ENCODE results near the gene PARP1.

The PARP1 gene

DNA sequence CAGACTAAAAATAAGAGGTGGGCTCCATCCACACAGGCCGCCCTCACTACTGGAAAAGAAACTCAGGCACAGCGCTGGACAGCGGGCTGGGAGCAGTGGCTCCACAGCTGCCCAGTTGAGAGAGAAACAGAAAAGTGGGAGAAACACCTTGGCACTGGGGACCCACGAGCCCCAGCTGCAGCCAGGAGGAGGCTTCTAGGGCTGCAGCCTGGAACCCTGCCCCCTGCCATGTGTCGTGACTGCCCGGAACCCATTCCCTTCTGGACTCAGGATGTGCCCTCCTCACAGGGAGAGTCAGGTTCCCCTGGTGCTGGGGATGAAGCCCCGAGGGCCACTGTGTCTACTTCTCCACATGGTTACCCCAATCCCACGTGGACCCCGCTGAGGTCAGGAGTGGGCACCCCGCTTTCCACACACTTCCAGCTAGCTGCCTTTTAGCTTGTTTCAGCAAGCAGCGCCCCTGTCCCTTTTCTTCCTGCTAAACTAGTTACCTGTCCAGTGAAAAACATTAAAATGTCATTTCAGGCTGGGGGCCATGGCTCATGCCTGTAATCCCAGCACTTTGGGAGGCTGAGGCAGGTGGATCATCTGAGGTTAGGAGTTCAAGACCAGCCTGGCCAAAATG is 35.9 kb downstream of the PARP1 start:
- no peak for DNase-seq

GRCh38 chr1:226371027-226371694 is 36.7 kb downstream of the PARP1 start:
- no peak for DNase-seq

DNA sequence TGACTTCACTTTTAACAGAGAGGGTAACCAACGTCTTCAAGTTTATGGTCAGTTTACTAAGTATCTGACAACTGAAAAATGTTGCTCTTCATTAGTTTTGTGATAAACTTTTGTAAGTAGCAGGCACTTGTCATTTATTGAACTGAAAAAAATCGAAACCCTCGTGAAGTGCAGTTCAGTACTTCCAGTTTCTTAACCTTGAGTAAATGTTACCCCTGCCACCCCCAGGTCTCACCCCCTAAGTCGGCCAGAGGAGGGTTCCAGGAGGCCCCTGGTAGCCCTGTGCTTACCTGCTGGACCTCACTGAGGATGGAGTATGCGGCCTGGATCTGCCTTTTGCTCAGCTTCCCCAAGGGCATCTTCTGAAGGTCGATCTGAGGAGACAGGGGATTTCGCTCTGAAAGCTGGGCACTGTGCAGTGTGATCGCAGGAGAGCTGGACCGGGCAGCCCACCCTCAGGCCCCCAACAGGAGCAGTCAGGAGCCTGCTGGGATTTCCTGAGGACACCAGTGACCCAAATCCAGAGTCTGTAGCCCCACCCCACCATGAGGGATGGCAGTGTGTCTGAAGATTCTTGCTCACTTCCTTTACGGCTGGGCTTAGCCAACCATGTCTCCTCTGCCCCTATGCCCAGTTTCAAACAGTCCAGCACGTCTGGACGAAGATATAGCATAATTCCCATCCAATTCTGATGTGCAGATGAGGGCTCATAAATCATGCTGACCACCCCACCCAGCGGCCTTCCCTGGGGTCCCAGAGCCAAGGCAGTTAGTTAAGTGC is 37.6 kb downstream of the PARP1 start:
- no peak for DNase-seq

DNA sequence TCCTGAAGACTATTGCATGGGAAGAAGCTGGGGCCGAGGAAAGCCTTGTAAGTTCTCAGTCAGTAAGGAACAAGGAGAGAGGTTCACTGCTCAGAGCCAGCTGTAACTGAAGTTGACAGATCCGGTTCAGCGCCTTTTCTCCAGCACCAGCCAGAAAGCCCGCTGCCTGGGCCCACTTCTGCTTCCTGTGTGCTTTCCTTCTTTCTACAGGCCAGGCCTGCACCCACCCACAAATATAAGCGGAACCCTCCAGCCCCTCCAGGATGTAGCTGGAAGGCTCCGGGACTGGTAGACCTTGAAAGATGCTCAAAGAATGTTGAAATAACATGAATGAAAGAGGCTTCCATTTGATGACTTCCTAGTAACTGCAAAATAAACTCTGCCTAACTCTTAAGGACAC is 38.8 kb downstream of the PARP1 start:
- DNase-seq = no peak

DNA sequence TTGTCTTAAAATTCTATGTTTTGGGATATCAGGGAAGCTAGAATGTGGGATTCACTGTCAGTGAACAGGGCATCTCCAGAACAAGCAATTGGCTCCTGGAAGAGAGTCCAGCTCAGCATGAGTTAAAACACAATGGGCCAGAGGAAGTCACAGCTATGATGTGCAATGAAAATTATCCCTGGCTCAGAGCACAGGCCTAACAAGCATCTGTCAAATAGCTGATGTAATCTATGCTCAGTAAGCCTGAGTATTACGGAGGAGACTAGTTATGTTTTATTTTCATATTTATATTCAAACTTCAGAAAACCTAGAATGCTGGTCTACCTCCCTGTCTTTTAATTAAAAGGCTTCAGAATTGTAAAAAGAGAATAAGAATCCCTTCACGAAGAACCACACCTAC is 41.6 kb downstream of the PARP1 start:
- no peak for DNase-seq

DNA sequence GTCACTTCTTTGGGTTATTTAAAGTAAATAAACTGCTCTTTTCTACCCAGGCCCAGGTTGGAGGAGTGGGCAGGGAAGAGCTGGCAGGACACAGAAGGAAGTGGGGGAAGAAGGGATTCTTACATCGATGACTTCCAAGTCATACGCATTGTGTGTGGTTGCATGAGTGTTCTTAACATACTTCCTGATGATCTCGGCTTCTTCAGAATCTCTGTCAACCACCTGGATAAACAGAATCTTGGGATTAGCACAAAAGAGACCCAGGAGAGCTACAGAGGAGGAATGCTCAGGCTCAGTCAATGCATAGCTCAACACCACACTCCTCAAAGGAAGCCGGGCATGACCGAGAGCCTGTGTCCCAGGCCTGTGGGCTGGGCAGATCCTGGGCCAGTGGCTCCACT is 42.1 kb downstream of the PARP1 start:
- DNase-seq = no peak

- no peak for DNase-seq
Measured at GRCh38 chr1:226364901-226365565, 42.9 kb downstream of the PARP1 start.

DNA sequence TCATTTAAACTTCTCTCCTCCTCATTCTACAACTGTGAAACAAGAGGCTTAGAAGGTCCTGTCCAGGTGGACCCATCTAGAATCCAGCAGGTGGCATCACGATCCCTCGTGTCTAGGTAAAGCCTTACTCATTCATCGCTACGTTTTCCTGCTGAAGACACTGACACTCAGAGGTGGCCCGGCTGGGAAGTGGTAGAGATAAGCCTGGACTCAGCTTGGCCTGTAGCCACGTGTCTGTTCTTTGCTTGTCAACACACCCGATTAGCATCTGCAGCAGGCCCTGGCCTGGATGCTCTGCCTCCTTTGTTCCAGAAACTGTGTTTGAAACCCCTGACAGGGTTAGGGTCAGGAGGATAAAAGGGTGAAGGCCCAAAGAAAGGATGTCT is 43.4 kb downstream of the PARP1 start:
- DNase-seq = no peak

GRCh38 chr1:226363801-226364513 is 43.9 kb downstream of the PARP1 start:
- no peak for DNase-seq

DNA sequence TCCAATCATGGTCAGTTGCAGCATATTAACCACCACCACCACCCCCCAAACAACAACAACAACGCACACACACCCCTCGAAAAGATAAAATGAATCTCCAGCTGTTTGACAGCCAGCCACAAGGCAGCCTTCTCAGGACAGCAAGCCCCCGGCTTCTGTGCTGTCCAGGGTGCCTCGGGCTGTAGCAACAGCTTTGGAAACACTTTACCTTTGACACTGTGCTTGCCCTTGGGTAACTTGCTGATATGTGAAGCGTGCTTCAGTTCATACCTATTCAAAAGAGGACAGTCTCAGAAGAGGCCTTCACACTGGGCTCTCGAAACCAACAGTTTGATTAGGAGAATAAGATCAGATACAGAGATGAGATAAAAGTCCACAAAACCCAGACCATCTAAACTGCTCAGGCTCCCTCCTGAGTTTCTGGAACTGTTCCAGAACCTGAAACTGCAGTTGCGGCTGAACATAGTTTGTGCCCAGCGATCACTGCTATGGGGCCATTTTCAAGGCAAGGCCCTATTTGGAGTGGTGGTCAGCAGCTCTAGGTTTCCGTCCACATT is 44.9 kb downstream of the PARP1 start:
- DNase-seq = no peak

DNA sequence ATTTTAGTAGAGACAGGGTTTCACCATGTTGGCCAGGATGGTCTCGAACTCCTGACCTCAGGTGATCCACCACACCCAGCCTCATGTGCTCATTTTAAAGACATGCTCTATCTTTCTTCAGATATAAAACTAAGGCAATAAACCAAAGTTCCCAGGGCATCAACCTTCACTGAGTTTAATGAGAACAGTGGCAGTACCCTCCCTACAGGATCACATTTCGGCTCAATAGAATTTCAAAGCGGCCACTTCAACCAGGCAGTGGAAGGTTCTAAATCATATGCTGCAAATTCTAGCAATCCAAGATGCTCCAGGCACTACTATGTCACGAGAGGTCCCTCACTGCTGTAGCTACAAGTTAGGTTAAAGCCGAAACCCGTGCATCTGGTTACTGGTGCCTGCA is 45.5 kb downstream of the PARP1 start:
- DNase-seq = no peak

GRCh38 chr1:226360106-226360746 is 47.7 kb downstream of the PARP1 start:
- no peak for DNase-seq

DNA sequence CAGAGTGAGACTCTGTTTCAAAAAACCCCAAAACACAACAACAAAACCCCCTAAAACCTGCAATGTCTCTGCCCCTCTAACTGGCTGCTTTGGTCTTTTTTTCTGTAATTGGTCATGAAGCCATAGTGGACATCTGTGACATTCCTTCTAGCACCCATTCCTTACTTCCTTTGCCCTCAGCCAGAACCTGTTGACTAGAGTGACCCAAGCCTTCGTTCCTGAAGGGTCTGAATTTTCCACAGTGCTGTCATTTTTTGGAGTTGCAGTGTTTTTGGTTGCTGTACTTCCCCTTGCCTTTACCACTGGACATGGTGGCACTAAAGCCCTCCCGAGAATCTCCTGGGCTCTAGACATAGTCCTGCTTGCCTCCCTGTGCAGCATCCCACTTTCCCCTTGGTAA is 50.5 kb downstream of the PARP1 start:
- no peak for DNase-seq

GRCh38 chr1:226355669-226356551 is 52.0 kb downstream of the PARP1 start:
- DNase-seq = no peak

DNA sequence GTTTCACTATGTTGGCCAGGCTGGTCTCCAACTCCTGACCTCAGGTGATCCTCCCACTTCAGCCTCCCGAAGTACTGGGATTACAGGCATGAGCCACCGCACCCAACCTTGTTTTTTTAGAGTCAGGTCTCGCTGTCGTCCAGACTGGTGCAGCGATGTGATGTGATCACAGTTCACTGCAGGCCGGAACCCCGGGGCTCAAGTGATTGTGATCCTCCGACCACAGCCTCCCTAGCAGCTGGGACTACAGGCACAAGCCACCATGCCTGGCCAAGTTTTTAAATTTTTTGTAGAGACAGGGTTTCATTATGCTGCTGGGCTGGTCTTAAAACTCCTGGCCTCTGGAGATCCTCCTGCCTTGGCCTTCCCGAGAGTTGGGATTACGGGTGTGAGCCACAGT is 52.9 kb downstream of the PARP1 start:
- DNase-seq = no peak

- no peak for DNase-seq
Measured at GRCh38 chr1:226353698-226354525, 54.0 kb downstream of the PARP1 start.

DNA sequence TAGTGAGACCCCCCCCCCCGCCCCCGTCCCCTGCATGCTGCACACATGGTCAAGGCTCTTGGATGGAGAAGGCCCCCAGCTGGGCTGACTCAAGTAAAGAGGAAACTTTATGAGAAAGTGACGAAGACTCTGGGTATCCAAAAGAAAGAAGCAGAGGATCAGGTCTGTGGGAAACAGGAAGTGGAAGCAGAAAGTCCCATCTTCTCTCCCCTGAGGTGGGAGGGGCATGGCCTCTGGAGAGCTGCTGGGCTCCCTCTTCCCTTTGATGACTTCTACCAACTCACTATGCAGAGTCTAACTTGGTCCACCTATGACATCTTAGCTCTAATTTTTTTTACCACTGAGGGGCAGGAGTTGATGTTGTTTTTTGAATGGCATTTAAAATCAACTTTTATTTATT is 56.2 kb downstream of the PARP1 start:
- no peak for DNase-seq

DNA sequence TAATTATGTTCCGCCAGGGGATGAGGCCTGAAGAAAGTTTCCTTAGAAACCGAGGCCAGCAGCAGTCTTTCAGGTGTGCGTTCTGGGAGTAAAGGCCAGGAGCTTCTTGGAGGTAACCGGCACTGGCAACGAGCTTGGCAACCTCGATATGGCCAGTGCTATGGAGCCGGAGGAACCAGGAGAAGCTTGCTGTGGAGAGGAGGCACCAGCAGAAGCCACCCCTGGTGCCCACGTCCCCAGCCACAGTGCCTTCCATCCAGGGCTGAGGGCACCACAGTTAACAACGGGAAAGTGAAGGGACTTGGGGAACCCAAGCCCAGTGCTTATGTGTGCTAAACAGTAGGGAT is 57.4 kb downstream of the PARP1 start:
- DNase-seq = no peak

DNA sequence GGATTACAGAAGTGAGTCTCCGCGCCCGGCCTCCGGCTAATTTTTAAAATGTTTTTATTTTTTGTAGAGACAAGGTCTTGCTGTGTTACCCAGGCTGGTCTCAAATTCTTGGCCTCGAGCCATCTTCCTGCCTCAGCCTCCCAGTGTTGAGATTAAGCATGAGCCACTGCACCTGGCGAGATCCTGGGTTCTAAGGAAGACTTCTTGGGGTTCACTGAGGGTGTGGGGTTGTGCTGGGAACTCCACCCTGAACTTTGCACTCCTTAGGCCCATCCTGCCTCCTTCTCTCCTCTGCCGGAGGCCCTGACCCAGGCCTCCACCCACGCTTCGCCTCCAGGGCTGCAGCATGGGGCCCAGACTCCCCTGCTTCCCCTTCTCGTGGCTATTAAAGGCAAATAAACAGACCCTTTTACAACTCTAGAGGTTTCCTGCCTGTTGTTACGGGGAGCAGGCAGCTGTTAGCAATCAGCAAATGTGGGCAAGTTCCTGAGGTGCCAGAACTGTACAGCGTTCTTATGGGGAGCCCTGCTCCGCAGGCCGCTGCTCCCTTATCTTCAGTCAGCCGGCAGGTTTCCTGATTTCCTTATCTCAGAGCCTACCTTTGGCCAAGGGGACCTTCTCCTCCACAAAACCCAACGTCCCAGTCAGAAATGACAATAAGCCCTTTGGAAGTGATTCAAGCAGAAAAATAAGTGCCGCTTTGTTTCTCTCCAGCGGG is 57.9 kb downstream of the PARP1 start:
- DNase-seq = no peak

DNA sequence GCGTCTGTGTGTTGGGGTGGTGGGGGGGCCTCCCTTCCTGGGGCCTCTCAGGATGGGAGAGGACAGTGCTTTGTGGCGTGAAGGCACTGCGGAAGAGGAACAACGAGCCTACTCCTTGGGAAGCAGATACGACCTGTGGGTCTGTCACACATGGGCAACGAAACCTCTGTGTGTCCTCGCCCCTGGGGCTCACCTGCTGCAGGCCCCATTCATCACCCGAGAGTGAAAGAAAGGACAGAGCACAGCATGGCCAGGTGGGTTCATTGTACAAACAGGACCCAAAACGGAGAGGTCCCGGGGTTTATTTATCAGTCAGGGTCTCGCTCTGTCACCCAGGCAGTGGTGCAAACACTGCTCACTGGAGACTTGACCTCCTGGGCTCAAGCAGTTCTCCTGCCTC is 58.8 kb downstream of the PARP1 start:
- no peak for DNase-seq
